GM18873 (cell line): ENCODE results near the gene LRRTM4.

Source experiments
- ATAC-seq: cut with Tn5 transposase; IDR thresholded peaks from one replicate; pipeline ENCODE4 v1.9.1; 2021; ENCODE audit warnings: mild to moderate bottlenecking, moderate library complexity, moderate number of reproducible peaks; ENCODE audit not compliant: unreplicated experiment, low FRiP score

LRRTM4 gene

DNA sequence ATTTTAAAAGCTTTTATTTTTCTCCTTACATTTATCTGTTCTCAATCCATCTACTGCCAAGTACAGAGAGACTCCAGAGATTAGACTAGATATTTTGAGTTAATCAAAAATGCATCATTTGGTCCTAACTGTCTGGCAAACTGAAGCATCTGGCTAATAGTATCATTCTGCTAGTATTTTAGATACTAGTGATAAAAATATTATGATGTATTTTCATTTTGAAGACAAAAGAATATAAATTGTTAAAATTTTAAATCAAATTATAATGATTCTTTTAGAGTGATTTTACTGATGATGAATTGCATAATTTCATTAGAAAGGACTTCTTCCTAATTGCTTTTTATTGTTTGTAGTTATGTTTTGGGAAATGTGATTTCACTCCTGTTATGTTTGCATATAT lies 584.0 kb downstream of the LRRTM4 start:
- ATAC-seq, result no peak

DNA sequence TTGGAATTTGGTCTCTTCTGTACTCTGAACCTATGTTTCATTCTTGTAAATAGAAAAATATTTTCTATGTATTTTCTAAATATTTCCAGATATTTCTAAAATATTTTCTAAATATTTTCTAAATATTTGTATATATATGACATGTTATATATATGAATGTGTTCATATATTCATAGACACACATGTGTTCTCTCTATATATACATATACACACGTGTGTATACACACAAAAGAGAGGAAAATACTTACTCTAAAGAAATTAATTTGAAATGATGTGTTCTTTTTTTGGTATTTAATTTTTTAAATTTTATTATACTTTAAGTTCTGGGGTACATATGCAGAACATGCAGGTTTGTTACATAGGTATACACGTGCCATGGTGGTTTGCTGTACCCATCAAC lies 589.6 kb downstream of the LRRTM4 start:
- no peak for ATAC-seq

DNA sequence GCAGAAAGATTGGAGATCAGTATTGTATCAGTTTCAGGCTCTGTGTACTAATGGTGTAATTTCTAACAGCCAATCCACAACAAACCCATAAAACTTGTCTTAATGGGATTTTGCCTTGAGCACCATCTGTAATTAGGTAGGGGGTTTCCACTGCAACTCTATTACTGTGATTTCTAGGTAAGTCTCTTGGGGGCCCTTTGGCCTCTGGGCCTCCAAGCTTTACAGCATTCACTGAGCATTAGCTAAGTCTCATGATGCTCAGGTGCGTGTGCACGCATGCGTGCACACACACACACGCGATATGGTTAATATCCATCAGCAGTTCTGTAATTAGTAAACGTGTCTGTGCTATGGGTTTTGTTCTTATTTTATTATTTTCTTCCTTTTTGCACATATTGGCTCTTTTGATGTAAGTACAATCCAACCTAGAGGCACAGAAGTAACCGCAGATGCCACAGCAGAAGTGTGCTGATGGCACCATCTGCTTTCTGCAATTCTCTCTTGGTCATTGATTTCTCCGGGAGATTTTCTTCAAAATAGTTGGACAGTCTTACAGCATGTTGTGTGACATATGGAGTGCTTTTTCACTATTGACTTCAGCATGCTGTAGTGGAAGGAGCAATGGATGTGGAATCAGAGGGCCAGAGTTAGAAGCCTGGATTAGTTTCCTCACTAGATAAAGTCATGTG lies 592.0 kb downstream of the LRRTM4 start:
- no peak for ATAC-seq

DNA sequence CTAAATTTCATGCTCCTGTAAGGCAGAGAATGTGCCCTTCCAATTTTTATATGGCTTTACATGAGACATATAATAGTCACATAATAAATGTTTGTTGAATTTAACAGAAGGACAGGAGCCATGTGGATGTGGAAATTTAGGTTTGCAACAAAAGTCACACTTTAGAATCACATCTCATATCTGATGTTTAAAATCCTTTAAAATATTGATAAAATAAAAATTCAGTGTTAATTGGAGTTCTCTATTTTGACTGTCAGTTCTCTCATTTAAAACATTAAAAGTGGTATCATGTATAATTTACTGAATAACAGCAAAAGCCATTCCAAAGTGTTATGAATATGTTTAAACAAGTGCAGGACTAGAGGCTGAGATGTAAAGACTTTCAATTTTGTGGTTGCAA lies 594.1 kb downstream of the LRRTM4 start:
- no peak for ATAC-seq

DNA sequence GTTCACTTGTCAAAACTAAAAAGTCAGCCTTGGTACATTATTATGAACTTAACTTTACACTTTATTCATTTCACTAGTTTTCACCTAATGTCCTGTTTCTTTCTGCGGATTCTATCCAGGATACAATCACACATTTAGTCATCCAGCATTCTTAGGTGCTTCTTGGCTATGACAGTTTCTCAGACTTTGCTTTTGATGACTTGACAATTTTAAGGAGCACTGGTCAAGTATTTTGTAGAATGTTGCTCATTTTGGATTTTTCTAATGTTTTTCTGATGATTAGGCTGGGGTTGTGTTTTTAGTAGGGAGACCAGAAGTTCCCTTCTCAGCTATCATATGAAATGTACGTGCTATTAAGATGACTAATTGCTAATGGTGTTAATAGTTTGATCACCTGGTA lies 601.2 kb downstream of the LRRTM4 start:
- no peak for ATAC-seq

DNA sequence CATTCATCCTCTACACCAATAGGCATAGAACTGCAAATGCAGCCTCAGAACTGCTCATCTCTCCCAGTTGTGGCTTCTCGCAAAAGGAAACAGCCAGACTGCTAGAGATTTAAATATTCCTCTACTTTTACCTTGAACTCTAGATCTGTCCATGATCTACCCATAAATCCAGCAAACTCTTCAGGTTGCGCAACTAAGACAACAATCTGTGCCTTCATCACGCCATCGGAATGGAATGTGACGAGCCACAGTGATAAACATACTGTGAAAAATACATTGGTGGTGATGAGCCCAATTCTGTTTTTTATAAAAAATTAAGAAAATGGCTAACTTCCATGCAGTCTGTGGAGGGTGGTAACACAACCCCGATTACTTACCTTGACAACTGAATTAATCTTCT lies 626.7 kb downstream of the LRRTM4 start:
- no peak for ATAC-seq

DNA sequence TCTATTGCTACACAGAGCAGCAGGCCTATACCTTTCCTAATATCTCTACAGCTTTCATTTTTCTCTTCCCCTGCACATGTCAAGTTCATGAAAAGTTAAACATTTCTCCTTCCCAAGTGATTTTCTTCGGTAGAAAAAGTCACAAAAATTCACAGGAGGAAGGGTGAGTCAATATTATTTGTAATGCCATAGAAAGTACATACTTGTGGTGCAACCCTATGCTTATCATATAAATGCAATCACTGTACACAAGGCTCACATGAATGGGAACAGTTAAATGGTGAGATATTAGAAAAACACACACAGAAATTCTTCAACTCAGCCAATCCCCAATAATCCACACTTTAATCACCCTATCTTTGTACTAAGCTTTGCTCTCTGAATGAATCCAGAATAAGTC lies 651.6 kb downstream of the LRRTM4 start:
- no peak for ATAC-seq

DNA sequence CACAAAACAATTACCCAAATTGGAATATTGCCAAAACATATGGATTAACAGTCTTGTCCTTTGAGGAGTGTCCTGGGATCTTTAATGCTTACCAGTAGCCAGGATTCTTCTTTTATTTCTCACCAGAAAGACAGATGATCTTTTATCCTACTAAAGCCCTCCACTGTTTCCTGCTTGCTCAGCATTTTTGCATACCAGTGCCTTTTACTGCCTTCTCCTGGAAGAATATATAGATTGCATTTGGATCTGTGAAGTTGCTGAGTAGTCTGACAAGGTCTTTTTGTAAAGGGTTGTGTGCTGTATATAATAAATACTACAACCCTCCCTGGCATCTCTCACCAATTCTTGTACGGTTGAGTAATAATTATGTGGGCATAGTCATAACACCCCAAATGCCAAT lies 652.2 kb downstream of the LRRTM4 start:
- ATAC-seq, result no peak

DNA sequence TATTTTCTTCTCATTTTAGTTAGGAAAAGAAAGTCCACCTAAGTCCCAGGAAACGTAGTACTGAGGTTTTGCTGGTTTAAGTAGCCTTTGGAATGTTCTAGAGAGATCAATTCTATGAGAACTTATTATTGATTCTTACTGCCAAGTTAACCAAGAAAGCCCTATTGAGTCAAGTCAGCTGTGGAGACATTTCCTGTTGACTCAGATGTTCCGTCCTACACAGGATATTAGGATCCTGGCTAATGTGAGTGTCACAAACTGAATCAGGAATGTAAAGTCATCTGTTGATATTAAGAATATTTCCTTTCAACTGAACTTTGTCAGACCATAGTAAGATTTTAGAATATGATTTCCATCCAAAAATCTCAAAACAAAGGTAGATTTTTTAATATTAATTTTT lies 654.3 kb downstream of the LRRTM4 start:
- no peak for ATAC-seq

DNA sequence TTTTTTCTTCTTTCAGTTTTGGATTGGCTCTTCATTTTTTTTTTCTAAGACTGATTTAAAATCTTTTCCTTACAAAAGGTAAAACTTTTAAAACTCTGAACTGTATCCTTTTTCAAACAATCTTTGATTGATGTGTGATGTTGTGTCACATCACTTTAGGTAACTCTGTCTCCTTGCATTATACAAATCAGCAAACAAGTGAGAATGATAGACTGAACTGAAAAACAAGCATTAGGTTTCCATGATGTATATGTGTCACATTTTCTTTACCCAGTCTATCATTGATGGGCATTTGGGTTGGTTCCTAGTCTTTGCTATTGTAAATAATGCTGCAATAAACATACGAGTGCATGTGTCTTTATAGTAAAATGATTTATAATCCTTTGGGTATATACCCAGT lies 655.7 kb downstream of the LRRTM4 start:
- ATAC-seq, result no peak

DNA sequence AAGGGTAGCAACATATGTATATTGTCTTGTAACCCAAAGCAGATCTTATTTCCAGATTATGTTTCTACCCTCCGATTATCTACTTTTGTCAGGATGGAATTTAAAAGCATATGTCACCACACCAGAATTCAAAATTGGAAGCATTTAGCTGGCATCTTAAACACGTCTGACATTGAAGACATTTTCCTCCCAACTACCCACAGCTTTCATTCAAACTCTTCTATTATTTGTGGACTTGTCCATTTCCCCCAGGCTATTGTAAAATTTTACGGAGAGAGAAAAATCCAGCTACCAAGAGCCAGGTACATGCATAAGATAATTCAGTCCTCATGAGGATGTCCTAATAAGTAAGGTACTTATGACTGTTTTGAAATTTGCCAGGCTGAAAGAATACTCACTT lies 659.3 kb downstream of the LRRTM4 start:
- ATAC-seq, result no peak

DNA sequence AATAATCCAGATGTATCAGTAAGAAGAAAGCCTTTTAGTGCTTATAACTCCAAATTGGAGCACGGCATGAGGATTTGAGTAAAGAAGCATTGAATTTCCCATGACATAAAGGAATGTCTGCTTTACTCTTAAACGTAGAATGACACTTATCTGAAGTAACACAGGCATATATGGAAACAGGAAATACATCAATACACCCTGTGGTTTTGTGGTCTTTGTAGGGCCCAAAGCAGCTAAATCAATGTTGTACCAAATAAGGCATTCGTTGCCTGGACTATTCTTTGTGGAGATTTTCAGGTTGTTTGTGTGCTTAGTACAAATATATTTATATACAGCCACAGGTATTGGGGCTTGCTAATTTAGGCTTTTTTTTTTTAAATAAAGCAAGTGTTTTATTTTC lies 660.5 kb downstream of the LRRTM4 start:
- ATAC-seq, result no peak

DNA sequence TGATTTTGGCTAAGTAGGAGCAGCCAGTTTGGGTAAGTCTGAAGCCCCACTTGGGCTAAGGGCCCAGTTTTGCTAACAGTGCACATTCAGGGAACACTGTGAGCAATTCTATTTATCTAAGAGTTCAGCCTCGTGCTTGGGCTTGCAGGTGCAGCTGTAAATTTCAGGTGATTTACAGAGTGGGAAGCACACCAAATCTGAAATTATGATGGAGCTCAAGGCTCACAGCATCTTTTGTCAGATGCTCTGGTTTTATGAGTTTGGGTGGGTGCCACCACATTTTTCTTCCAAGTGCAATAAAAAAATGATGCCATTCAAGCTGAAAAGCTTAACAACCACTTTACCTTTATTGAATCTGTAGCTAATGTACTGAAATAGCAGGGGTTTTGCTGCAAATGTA lies 671.2 kb downstream of the LRRTM4 start:
- no peak for ATAC-seq

DNA sequence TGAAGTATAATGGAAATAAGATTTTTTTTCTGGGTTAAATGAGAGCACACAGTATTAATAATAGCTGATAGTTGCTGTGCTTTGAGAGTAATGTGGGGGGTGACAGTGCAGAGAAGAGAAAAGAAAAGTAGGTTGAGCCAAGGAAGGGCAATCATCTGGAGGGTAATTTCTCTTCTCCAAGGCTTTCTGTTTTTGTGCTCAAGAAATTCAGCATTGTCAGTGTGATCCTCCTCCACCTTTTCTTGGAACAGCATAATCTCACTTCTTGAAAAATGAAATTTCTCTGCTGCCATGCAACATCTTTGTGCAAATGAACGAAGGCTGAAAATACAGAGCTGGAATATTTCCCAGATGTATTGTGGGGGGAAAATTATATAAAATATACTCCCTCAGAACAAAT lies 673.1 kb downstream of the LRRTM4 start:
- no peak for ATAC-seq

DNA sequence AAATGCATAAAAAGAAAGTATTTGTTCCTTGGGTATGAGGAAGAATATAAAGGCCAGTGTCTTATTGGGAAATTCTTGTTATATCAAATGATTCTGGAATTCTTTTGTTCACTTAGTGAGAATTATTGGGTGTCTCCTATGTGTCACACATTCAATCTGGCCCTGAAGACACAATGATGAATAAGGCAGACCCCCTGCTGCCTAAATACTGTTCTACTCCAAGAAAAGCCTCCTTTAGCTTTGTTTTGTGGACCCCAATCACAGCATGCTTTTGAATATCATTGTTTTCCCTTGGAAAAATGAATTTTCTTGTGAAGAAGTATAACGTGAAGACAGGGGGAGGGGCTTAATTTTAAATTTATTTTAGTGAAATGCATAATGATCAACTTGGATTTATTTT lies 682.4 kb downstream of the LRRTM4 start:
- ATAC-seq, result no peak

DNA sequence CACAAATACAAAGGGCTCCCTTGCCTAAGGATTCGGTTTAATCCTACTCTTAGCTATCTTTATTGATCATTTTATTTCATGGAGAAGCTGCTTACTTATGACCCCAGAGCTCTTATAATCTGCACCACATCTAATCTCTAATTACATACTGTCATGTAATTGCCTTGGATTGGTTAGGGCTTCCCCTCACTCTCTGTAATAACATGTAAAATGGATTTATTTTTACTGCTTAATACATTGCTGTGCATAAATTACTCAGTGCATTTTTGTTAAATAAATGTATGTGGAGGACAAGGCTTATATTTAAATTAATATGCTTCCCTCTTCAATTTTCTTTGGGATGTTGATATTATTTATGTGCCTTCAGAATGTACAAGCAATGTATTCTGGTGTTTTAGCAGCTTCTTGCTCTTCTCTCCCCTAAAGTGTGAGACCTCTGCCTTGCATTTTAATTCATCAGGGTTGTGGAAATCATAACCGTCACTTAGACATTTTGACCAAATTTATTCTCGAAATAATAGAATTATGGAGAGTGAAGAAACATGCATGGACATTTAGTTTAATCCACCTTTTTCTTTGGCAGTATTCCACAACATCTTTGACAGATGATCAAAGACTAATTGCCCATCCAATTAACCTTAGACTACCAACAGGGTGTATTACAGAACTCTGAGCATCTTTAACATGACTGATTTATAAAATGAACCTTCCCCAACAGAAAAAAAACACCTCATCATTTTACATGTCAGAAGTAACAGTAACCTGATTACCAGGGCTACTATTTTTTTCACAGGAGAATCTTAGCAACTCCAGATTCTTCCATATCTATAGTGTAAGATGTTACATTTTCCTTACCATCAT lies 692.6 kb downstream of the LRRTM4 start:
- no peak for ATAC-seq

DNA sequence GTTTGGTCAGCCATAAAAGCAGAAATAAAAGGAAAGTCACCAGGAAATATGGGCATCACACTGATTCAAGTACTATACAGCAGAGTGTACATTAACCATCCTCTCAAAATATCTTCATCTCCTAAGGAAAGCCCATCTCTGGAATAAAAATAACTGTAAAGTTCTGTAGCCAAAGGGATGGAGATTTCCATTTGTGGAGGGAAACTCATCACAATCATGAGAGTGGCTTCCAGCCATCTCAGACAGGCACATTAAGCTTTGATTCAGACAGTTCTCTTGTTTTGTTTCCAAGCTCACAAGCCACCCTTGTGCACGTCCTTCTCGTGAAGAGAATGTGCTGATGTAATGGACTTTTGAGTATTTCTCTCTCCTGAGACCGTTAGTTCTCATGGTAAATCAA lies 695.5 kb downstream of the LRRTM4 start:
- no peak for ATAC-seq

DNA sequence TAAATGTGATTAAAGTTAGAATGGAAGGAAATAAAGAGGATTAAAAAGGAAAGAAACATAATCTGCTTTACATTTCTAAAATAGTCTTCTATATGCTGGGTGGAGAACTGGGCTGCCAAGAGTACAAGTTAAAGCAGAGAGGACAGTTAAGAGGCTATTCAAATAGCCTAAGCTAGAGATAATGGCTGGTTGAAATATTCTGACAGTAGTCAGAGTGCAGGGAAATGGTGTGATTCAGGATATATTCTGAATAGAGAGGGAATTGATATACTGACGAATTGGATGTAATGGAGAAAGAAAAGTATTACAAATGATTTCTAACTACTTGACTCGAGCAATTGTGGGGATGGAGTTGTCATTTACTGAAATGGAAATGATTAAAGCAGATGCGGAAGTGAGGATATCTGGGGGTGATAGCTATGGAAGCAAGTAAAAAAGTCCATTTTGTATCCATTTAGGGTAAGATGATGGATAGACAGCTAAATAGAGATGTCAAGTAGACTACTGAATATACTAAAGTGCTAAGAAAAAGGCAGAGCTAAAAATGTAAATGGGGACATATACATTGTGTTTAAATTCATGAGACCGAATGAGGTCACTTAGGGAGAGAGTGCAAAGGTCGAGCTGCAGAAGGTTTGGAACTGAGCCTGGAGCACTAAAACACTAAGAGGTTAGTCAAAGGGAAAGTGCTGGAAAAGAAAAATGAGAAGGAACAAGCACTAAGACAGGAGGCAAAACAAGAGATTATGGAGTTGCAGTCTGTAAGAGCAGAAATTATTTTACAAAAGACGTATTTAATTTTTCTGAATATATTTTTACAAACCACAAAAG lies 696.8 kb downstream of the LRRTM4 start:
- no peak for ATAC-seq

DNA sequence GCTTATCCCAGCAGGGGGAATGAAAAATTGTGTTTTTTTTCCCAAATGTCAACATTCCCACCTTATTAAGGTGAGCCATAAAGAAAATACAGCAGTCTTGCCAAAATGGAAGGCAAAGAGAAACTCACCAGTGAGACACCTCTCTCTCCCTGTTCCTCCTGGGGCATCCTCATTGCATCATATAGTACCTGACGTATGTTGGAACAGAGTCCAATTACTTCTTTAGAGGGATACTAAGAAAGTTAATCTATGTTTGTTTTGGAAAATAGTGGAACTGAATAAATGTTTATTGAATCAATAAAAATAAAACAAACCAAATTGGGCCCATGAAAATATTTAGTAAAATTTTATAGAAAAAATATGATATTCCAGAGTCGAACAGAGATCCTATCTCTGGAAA lies 700.4 kb downstream of the LRRTM4 start:
- no peak for ATAC-seq

DNA sequence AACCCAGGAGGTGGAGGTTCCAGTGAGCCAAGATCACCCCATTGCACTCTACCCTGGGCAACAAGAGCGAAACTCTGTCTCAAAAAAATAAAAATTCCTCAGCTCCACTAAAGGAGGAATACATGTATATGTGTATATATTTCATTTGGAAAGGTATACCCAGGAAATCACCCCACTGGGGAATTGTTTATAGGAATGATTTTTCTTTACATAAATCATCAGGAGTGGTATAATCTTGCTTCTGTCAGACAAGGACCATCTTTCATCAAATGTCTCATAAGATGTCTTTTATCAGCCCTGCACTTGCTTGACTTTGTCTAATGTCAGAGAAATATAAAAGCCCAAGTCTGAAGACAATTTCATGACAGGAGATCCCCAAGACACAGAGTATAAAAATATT lies 709.1 kb downstream of the LRRTM4 start:
- no peak for ATAC-seq

DNA sequence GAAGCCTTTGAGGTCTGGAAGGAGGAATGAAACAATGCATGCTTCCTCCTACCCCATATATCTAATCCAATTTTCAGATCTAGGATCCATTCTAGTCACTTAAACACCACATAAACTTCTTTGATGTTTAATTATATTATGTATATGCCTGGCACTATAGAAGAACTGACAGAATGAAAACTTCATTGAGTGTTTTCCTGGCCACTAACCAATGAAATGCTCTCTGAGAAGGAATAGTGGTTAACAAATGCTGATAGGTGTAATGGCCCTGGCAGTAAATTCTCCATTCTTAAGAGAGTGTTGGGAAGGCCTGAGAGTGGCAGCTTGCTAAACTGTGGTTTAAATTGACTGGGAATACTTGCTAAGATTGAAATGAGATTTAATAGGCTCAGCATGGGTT lies 710.0 kb downstream of the LRRTM4 start:
- ATAC-seq, result no peak
